ENCODE results near the gene PDP2. TPM values are rescaled to one million over a fixed set of nuclear protein-coding genes. Genes with fewer than 3 reads are reported as not detected.
A peak's percentile ranks its signal among the peaks of the same experiment; 100 is the strongest.

Gene PDP2, protein sequence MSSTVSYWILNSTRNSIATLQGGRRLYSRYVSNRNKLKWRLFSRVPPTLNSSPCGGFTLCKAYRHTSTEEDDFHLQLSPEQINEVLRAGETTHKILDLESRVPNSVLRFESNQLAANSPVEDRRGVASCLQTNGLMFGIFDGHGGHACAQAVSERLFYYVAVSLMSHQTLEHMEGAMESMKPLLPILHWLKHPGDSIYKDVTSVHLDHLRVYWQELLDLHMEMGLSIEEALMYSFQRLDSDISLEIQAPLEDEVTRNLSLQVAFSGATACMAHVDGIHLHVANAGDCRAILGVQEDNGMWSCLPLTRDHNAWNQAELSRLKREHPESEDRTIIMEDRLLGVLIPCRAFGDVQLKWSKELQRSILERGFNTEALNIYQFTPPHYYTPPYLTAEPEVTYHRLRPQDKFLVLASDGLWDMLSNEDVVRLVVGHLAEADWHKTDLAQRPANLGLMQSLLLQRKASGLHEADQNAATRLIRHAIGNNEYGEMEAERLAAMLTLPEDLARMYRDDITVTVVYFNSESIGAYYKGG
- total RNA-seq = 4.0 TPM

DNA sequence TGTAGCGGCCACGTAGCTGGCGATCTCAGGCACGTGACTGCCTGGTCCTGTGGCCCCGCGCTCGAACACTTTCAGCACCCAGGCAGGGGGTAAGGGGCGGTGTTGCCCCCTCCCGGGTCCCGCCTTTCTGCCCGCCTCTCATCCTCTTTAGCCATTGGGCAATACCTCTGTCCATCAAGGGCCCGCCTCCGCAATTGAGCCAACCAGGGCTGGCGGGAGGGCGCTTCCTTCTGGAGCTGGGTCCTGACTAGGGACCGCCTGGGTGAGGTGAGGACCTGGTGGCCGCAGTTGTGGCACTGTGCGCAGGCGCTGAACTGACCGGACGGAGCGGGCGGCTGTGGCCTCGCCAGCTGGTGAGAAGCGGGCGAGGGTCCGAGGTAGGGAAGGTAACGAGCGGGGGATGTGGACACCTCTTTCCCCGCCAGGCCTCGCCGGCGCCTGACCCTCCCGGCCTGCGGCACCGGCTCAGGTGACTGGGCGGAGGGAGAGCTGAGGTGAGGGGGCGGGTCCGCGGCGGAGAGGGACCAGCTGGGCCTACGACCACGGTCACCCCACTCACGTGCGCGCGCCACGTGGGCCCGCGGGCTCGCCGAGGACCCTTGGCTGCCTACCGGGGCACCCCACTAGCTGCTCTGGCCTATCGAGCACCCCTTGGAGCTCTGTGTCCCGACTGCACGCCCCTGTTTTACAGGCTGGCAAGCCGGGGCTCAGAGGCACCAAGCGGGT lies at the start of gene PDP2:
TSS of gene PDP2 (plus strand) at position 228 of the 726 bp plus-strand sequence. CDS start 3,770 bp downstream, outside the sequence.
- peak within 1 kb of the TSS; percentile 75 for H3K4me3 ChIP-seq (ENCODE audit: low read length)
- H3K9me3 ChIP-seq (ENCODE audit: low read depth, low read length) = no peaks in the 10 kb centered on the region
- peaks cover 30% of the 10 kb centered on the region for H3K4me1 ChIP-seq (ENCODE audit: insufficient read depth, low read length)
- peaks cover 2% of the 10 kb centered on the region for H3K27me3 ChIP-seq (ENCODE audit: insufficient read depth, low read length)

DNA sequence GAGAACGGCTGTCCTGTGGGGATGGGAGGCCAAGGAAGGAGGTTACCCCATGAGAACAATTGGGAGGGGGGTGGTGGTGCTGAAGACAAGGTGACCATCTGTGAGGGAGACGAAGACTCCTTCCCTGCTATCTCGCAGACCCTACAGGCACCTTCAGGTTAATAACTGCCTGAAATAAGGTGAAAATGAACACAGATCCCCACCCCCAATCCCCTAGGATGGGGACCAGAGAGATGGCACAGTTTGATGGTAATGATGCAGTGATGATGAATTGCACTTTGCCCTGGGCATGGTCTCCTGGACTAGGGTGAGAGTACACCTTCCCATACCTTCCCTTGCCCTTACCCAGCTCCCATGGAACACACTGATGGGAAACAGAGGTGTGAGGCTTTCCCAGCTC lies 48.1 kb upstream of the PDP2 start:
- Histone ChIP-seq H3K9me3 (ENCODE audit: low read depth, low read length) (no peaks in the 10 kb centered on the region), H3K4me1 (ENCODE audit: insufficient read depth, low read length) (peaks cover 27% of the 10 kb centered on the region), H3K27me3 (ENCODE audit: insufficient read depth, low read length) (no peaks in the 10 kb centered on the region), H3K4me3 (ENCODE audit: low read length) (no peak overlapping the region)

DNA sequence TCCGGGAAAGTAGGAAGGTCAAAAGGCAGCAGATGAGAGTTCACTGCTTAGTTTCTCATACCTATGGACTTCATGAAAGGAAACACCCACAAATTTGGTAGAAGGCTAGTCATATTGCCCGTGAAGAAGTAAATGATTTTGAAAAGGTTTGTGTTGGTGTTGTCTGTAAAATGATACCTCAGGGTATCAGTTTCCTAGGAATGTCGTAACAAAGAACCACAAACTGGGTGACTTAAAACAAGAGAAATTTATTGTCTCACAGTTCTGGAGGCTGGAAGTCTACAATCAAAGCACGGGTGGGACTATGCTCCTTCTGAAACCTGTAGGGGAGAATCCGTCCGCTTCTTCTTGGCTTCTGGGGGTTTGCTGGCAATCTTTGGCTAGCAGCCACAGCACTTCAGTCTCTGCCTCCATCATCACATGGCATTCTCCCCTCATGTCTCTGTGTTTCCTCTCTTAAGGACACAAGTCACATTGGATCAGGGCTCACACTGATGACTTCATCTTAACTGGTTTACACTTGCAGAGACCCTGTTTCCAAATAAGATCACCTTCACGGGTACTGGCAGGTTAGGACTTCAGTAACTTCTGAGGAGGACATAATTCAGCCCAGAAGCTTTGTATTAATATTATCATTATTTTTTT lies 47.5 kb upstream of the PDP2 start:
- Histone ChIP-seq H3K27me3 (ENCODE audit: insufficient read depth, low read length) (no peaks in the 10 kb centered on the region), H3K4me1 (ENCODE audit: insufficient read depth, low read length) (peaks cover 27% of the 10 kb centered on the region), H3K4me3 (ENCODE audit: low read length) (no peak overlapping the region), H3K9me3 (ENCODE audit: low read depth, low read length) (no peaks in the 10 kb centered on the region)

DNA sequence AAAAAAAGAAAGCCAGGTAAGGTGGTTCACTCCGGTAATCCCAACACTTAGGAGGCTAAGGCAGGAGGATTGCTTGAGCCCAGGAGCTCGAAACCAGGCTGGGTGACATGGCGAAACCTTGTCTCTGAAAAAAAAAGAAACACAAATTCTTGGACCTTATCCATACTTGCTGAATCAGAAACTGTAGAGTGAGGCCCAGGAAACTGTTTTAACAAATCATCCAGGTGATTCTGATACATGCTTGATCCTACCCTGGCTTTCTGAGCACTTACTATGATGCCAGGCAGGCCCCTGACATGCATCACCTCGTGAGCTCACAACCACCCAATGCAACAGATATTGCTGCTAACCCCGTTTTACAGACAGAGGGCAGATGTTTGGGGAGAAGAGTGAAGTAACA lies 45.6 kb upstream of the PDP2 start:
- Histone ChIP-seq H3K27me3 (ENCODE audit: insufficient read depth, low read length) (no peaks in the 10 kb centered on the region), H3K9me3 (ENCODE audit: low read depth, low read length) (no peaks in the 10 kb centered on the region), H3K4me1 (ENCODE audit: insufficient read depth, low read length) (peaks cover 12% of the 10 kb centered on the region), H3K4me3 (ENCODE audit: low read length) (no peak overlapping the region)

DNA sequence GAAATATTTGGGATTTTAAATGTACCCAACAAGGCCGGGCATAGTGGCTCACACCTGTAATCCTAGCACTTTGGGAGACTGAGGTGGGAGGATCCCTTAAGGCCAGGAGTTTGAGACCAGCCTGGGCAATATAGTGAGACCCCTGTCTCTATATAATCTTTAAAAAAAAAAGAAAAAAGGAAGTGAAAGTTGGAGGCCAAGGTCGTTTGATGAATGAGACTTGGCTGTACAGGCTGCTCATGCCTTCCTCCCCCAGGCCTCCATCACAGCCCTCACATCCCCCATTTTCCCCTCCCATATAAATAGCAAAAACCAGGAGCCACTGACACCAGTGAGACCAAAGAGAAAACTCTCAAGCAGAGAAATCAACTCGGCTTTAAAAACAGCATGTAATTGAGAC lies 39.4 kb upstream of the PDP2 start:
- H3K27me3 ChIP-seq (ENCODE audit: insufficient read depth, low read length) = peaks cover 28% of the 10 kb centered on the region

DNA sequence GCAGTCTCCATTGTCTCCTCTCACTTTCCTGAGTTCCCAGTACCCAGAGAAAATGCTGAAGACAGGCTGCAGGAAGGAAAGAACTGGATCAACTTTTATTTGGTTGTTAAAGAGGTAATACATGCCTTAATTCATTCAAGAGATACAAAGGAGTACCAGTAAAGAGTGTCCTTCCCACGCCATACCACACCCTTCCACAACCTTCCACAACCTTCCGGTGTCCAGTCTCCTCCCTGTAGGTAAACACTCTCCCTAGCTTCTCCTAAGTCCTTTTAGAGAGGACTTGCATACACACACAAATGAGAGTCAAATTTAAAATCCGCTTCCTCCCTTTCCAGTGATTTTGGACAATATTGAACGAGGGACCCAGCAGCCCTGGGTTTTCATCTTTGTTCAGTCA lies 38.9 kb upstream of the PDP2 start:
- H3K4me1 ChIP-seq (ENCODE audit: insufficient read depth, low read length) = peaks cover 8% of the 10 kb centered on the region
- H3K4me3 ChIP-seq (ENCODE audit: low read length) = no peak overlapping the region
- no peaks in the 10 kb centered on the region for H3K9me3 ChIP-seq (ENCODE audit: low read depth, low read length)
- H3K27me3 ChIP-seq (ENCODE audit: insufficient read depth, low read length) = peaks cover 33% of the 10 kb centered on the region

More for the DNA sequence above, 39.4 kb upstream of the PDP2 start:
- Histone ChIP-seq H3K4me3 (ENCODE audit: low read length) (no peak overlapping the region), H3K9me3 (ENCODE audit: low read depth, low read length) (no peaks in the 10 kb centered on the region), H3K4me1 (ENCODE audit: insufficient read depth, low read length) (peaks cover 8% of the 10 kb centered on the region)

DNA sequence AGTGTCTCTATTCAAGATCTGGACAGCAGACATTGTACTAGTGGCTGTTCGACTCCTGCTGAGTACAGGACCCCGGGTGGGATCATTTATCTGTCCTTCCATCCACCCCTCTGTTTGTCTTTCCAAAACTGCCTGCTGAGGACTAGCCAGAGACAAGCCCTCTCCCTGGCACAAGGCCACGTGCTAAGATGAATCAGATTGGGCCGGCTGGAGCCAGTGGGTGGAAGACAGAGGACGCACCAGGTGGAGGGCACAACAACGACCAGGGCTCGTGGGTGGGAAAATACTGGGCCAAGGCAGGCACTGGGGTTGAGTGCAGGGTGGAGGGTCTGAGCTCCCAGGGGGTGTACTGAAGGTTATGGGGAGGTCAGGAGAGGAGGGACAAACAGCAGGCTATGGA lies 37.5 kb upstream of the PDP2 start:
- Histone ChIP-seq H3K9me3 (ENCODE audit: low read depth, low read length) (no peaks in the 10 kb centered on the region), H3K4me3 (ENCODE audit: low read length) (no peak overlapping the region), H3K27me3 (ENCODE audit: insufficient read depth, low read length) (peaks cover 39% of the 10 kb centered on the region), H3K4me1 (ENCODE audit: insufficient read depth, low read length) (peaks cover 8% of the 10 kb centered on the region)

DNA sequence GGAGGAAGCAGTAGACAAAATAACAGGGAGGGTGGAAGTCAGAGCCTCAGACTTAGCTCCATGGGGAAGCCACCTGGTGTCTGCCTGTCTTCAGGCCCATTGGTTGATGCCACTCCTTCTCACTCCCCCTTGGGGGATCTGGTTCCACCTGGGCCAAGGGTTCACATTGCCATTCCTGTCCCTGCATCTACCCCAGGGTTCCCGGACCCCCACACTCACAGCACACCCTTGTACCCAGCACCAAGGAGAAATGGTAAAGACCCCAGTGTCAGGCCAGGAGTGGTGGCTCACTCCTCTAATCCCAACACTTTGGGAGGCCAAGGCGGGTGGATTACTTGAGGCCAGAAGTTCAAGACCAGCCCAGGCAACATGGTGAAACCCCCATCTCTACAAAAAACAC lies 37.1 kb upstream of the PDP2 start:
- no peaks in the 10 kb centered on the region for H3K9me3 ChIP-seq (ENCODE audit: low read depth, low read length)
- H3K4me3 ChIP-seq (ENCODE audit: low read length) = no peak overlapping the region
- peaks cover 8% of the 10 kb centered on the region for H3K4me1 ChIP-seq (ENCODE audit: insufficient read depth, low read length)
- peaks cover 39% of the 10 kb centered on the region for H3K27me3 ChIP-seq (ENCODE audit: insufficient read depth, low read length)

DNA sequence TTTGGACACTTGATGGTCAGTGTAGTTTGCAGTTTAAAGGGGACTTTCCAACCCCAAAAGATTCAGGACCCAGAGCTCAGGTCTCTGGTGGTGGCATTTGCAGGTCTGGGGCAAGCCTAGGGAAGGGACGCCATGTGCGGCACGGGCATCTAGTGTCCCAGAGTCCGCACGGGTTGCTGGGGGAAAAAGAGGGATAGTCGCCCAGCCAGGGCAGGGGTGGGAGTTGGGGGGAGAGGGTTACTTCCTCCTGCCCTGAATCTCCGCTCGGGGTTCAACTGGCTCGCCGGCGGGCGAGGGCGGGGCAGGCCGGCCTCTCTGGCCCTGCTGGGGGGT lies 36.3 kb upstream of the PDP2 start:
- Histone ChIP-seq H3K4me3 (ENCODE audit: low read length) (no peak overlapping the region), H3K27me3 (ENCODE audit: insufficient read depth, low read length) (peaks cover 39% of the 10 kb centered on the region)

DNA sequence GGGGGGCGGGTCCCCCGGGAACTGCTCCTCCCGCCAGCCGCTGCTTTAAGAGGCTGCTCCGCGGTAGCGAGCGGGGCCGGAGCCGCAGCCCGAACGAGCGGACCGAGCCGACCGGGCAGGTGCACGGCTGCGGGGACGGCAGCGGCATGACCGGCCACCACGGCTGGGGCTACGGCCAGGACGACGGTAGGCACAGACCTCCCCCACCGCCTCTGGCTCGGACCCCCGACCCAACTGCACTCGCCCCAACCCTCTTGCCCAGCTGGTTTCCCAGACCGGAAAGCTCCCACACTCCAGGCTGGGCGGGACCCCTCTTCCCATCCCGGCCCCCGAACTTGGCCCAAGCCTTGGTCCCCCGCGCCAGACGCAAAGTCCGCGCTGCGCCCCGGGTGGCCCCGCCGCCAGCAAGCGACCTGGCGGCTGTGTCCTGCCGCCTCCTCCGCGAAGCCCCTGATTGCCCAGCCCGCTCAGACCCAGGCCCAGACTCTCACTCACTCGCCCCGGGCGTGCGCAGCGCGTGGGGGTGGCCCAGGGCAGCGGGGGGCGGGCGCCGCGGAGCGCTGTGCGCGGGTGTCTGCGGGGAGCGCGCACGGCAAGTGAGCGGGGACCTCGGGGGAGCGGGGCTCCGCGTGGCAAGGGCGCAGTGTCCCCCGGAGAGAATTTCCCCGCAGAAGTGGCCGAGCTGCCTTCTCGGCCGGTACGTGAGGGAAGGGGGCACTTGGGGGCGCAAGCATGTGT lies 35.8 kb upstream of the PDP2 start, which contains the start of gene CA7:
TSS of gene CA7 (plus strand) at position 73 of the 738 bp plus-strand sequence. CDS start at position 147, 74 bp downstream.
- Histone ChIP-seq H3K4me1 (ENCODE audit: insufficient read depth, low read length) (peaks cover 8% of the 10 kb centered on the region), H3K9me3 (ENCODE audit: low read depth, low read length) (no peaks in the 10 kb centered on the region), H3K27me3 (ENCODE audit: insufficient read depth, low read length) (peaks cover 39% of the 10 kb centered on the region), H3K4me3 (ENCODE audit: low read length) (no peak within 1 kb of the TSS)

More for the DNA sequence above, 36.3 kb upstream of the PDP2 start:
- Histone ChIP-seq H3K9me3 (ENCODE audit: low read depth, low read length) (no peaks in the 10 kb centered on the region), H3K4me1 (ENCODE audit: insufficient read depth, low read length) (peaks cover 8% of the 10 kb centered on the region)

DNA sequence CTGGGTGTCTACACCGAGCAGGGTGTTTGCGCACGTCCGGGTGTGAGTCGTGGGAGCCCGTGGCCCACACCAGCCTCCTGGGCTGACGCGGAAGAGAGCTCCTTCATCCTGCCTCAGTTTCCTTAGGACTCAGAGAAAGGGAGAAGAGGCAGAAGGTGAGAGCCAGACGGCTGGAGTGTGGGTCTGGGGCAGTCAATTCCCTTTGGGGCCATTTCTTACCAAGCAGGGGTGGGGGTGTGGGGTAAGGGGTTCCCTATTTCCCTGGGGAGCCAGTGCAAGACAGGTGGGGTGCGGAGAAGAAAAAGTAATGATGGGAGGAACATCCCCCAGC lies 35.3 kb upstream of the PDP2 start:
- Histone ChIP-seq H3K9me3 (ENCODE audit: low read depth, low read length) (no peaks in the 10 kb centered on the region), H3K4me3 (ENCODE audit: low read length) (no peak overlapping the region), H3K27me3 (ENCODE audit: insufficient read depth, low read length) (peaks cover 39% of the 10 kb centered on the region), H3K4me1 (ENCODE audit: insufficient read depth, low read length) (peaks cover 8% of the 10 kb centered on the region)

DNA sequence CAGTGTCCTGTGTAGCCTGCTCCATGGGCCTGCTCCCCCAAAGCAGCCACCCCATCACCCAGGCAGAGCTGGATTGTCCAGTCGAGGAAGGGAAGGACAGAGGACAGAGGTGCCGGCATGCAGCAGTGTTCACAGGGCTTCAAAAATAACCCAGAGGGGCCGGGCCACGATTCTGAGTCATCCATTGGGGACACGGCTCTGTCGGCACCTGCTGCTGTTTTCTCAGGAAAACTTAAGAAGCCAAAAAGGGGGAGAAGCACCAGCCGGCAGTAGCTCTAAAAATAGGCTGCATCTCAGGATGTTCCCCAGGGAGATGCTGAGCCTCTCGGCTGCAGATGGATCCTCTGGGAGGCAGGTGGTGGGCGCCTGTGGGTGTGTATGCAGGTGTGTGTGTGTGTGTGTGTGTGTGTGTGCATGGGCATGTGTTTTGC lies 34.5 kb upstream of the PDP2 start:
- Histone ChIP-seq H3K4me3 (ENCODE audit: low read length) (no peak overlapping the region), H3K27me3 (ENCODE audit: insufficient read depth, low read length) (peaks cover 39% of the 10 kb centered on the region), H3K4me1 (ENCODE audit: insufficient read depth, low read length) (peaks cover 8% of the 10 kb centered on the region), H3K9me3 (ENCODE audit: low read depth, low read length) (no peaks in the 10 kb centered on the region)

DNA sequence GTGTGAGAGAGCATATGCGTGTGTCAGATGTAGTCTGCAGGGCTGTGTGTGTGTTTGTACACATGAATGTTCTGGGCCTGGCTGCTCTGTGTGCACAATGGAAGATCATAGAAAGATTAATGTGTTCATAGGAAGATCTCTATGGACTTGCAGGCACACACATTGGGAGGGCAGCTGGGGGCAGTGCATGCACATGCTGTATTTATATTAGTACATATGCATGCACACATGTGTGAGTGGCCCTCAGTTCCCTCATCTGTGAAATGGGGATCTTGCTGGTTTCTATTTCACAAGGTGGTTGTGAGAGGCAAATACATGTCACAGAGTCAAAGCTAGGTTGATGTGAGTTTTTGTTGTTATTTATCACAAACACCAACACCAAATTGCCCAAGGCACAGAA lies 34.0 kb upstream of the PDP2 start:
- H3K4me3 ChIP-seq (ENCODE audit: low read length) = no peak overlapping the region
- H3K4me1 ChIP-seq (ENCODE audit: insufficient read depth, low read length) = peaks cover 8% of the 10 kb centered on the region
- H3K27me3 ChIP-seq (ENCODE audit: insufficient read depth, low read length) = peaks cover 39% of the 10 kb centered on the region
- H3K9me3 ChIP-seq (ENCODE audit: low read depth, low read length) = no peaks in the 10 kb centered on the region

DNA sequence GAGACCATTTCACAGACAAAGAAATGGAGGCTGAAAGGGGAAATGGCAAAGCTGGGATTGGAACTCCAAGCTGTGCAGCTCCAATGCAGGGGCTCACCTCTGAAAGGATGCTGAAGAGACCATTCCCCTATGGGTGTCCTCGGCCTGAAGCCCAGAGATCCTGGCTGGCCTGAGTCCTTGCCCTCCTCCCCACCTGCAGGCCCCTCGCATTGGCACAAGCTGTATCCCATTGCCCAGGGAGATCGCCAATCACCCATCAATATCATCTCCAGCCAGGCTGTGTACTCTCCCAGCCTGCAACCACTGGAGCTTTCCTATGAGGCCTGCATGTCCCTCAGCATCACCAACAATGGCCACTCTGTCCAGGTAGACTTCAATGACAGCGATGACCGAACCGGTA lies 33.5 kb upstream of the PDP2 start:
- Histone ChIP-seq H3K9me3 (ENCODE audit: low read depth, low read length) (no peaks in the 10 kb centered on the region), H3K27me3 (ENCODE audit: insufficient read depth, low read length) (peaks cover 39% of the 10 kb centered on the region), H3K4me3 (ENCODE audit: low read length) (no peak overlapping the region), H3K4me1 (ENCODE audit: insufficient read depth, low read length) (peaks cover 8% of the 10 kb centered on the region)

All from mononuclear cell (primary cell).